GM12874 (cell line): ENCODE measurements around the gene STK24.

Source experiments
- CTCF ChIP-seq: IDR thresholded peaks from 2 replicates; pipeline ENCODE4 v1.5.1; 2011; ENCODE audit warnings: low read depth, mild to moderate bottlenecking, control low read depth, low read length, moderate library complexity; ENCODE audit not compliant: insufficient read depth

Gene STK24

DNA sequence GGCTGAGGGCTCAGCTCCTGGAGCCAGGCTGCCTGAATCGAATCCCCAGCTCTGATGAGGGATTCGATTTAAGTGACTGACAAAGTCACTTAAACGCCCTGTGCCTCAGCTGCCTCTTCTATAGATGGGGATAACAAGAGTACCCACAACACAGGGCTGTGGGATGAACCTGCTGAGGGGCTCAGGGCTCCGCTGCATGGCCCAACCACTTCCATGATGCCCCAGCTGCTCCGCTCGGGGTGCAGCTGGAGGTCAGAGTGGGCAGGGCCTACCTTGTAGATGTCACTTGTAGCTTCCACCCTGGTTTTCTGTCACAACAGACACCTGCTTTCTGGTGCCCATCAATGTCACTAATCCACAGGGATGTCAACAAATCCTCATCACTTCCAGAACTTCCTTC lies 39.2 kb downstream of the STK24 start:
- TF ChIP-seq CTCF, result no peak

GRCh38 chr13:98537306-98537705 lies 39.6 kb downstream of the STK24 start:
- no peak for TF ChIP-seq CTCF

GRCh38 chr13:98536729-98537128 lies 40.2 kb downstream of the STK24 start:
- TF ChIP-seq CTCF, result no peak

GRCh38 chr13:98535501-98536354 lies 41.2 kb downstream of the STK24 start:
- TF ChIP-seq CTCF, result no peak

GRCh38 chr13:98534821-98535220 lies 42.1 kb downstream of the STK24 start:
- no peak for TF ChIP-seq CTCF

GRCh38 chr13:98533912-98534311 lies 43.0 kb downstream of the STK24 start:
- TF ChIP-seq CTCF, result no peak

DNA sequence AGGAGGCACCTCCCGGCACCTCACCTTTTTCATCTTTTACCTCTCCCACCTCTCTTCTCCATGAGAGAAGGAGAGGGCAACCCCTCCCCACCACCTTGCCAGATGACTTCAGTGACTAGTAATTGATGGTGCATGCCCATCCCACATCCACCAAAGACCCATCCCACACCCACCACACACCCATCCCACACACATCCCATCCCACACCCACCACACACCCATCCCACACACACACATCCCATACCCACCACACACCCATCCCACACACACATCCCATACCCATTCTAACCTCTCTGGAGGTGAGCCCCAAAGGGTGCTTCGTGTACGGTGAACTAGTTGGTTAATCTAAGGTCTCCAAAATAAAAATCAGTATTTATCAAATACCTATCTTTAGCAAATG lies 44.7 kb downstream of the STK24 start:
- TF ChIP-seq CTCF, result no peak
